TTC549 (cell line): ENCODE data around the gene MPDZ.
A peak's percentile ranks its signal among the peaks of the same experiment; 100 is the strongest.

Experiments used
- FAIRE-seq: peaks from 2 replicates; lab custom pipeline; 2012; peaks lifted over from hg19 to GRCh38; lab: Jason Lieb, UNC

The MPDZ gene

DNA sequence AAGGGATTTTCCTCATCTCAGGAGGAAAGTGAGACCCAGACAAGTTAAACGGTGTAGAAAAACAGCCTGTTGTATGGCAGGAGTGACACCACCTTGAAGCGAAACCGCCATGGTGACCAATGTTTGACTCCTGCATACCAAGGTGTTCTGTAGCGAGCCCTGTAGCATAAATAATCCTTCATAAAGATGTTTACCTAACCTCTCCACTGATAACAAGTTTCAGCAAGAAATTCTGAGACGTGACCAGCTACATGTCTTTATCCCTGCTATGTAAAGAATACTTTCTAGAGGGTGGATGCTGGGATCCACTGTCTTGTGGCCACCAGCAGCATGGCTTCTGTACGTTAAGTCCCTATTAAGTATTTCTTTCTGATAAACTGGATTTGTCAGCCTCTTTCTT is 148.1 kb downstream of the MPDZ start:
- FAIRE-seq = no peak

DNA sequence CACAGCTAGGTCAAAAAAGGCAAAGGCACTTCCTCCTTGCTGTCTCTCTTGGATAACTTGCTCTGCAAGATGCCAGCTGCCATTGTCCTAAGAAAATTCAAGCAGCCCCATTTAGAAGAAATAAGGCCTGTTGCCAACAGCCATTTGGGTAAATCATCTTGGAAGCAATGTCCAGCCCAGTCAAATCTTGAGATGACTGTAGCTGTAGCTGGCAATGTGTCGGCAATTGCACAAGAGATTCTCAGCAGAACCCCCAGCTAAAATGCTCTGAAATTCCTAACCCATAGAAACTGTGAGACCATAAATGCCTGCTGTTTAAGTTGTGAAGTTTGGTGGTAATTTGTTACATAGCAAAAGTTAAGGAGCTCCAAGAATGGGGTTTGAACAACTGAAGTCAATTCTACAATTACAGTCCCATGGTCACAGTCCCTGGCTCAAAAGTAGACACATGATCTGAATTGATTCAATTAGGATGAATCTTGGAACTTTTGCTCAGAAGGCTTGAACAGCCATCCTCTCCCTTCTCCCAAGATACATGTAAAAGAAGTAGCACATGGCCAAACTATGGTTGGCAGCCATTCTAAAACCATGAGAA is 151.1 kb downstream of the MPDZ start:
- FAIRE-seq = no peak

DNA sequence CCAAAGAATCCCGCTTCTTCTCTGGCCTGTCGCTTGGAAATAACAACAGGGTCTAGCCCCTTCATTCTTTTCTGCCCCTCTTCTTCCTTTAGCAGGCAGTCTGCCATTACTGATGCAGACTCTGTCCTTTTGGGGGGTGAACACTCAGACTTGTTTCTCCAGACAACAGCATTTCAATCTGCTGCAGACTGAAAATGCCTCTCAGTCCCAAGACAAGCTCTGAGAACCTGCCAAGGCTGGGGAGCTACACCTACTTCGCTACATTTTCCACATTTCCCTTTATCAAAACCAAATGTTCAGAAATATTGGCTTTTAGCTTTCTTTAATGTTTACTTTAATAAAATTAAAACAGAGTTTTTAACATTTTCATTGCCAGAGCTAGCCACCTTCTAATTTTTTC is 152.4 kb downstream of the MPDZ start:
- FAIRE-seq = no peak

DNA sequence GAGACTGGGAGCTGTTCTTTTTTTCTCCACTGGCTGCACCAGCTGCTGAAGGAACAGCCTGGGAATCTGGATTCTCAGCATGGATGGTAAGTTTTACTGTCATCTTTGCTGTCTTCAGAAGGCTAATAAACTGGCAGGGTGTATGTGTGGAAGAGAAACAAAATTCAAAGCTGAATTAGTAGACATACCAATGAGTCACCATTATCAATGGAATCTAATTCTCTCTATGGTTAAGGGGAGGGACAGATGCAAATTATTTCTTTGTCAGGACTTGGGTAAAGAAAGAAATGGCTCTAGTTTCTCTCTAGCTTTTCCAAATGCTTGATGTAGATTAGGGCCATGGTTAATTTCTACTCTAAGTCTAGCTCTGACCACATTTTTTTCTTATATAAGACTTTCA is 154.2 kb downstream of the MPDZ start:
- no peak for FAIRE-seq

DNA sequence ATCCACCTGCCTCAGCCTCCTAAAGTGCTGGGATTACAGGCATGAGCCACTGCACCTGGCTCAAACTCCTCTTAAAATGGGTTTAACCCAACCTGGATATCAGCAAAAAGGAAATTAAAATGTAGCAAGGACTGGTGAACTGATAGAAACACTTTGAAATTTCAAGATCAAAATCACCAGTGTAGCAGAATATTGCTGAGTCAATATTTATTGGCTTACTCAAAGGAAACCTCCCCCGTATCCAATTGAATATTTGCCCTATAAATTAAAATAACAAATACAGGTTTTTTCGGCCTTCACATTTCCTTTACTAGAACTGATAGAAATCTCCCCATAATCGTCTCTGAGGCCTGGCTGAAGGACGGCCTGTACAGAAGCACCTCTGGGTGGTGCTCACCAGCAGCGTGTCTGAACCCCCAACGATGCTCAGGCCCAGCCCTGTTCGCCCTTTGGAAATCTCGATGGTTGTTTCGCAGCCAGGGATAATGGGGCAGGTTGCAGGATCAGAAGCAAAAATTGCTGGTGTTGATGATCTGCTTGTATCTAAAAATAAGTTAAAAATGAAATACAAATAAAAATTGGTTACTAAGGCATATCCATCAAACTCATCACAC is 156.6 kb downstream of the MPDZ start:
- FAIRE-seq = no peak

DNA sequence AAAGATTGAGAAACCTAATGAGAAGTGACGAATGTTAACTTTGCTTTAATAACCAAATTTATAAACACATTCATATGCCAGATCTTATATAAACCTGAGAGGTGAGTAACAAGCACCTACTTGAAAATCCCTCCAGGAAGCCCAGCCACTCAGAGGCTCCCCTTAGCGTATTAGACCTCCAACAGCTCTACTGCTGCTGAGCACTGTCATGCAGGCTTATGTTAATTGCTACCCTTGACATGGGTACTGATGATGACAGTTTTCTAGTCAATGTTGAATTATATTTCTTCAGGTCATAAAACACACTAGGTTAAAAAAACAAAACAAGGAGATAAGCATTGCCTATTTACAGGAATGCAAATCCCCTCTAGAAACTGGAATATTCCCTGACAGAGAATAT is 161.2 kb downstream of the MPDZ start:
- FAIRE-seq = no peak

DNA sequence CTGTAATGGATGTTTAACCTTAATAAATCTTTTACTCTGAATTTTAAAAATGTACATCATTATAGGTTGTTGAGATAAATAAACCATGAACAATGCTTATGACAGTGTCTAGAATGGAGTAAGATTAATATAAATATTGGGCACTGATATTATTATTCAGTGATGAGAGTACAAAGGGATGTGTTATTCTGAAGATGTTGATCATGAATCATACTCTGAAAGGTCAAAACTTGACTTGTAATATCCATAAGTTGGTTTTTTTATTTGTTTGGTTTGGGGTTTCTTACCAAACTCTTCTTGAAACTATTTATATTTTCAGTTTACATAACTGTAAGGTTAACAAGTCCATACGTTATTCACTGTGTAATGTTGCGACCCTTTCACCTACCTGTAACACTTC is 163.2 kb downstream of the MPDZ start:
- FAIRE-seq = no peak

DNA sequence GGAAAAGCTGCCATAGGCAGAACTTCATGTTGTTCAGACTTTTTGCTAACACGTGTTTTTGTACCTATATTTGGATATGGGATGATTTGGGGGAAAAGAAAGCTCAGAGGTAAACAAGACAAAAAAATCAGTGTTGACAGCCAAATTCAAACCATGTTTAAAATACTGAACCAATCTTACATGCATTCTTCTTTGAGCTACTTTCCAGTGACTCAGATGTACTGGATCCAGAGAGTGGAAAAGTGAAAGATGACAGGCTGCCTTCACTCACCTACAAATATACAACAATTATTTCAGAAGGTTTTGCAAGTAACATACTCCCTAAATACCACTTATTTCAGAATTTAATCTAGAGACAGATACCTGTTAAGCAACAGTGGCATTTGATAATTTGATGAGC is 165.7 kb downstream of the MPDZ start:
- no peak for FAIRE-seq

DNA sequence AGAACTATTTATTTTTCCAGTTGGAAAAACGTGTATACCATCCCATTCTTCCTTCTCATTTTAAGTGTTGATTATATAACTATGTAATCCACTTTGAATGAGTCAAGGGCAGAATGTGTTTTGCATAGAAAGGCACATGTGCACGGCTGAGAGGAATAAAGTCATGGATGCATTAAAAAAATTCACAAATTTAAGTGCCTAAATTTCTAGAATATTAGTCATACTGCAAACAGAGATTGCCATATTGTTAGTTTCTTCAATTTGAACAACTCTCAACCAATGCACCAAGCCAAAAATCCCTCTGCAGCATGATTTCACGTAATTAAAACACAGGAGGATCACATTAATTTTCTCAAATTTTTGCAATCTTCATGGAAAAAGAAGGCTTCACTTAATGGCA is 166.3 kb downstream of the MPDZ start:
- FAIRE-seq = no peak

DNA sequence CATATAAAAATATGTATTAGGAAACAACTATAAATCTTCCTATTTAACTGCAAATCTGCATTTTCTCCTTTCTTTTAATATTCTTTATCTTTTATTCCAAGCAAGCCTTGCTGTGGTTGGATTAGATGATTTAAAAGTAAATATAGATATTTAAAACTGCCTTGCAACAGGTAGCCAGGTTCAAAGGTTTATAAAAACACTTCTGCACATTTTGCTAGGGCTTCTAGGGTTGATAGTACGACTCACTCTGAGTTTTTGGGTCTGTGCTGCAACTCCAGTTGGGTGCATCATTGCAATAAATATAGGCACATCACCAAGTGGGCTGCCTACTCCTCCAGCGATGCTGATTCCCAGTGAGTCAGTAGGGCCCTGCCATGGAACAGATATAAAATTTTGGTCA is 167.7 kb downstream of the MPDZ start:
- FAIRE-seq = no peak

DNA sequence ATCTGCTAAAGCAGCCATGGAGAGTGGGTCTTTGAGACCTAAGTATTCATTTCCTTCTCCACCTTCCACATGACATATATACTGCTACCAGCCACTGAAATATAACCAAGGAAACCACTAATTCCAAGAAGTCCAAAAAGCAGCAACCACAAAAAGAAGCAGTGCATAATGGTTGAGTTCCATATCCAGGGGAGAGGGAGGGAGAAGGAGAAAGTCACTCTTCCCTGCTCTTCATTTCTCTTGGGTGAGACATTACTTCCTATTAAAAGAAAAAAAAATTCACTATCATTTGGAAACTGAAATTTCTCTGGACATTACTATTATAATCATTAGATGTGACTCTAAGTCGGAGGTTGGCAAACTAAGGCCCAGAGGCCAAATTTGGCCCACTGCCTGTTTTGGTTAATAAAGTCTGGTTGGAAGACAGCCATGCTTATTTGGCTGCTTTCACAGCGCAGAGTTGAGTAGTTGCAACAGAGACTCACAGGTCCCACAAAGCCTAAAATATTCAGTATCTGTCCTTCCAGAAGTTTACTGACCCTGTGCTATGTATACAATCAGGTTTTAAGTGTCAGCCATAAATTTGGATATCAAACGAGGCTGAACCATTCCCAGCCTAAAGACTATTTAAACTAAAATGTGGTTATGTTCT is 168.6 kb downstream of the MPDZ start:
- no peak for FAIRE-seq

DNA sequence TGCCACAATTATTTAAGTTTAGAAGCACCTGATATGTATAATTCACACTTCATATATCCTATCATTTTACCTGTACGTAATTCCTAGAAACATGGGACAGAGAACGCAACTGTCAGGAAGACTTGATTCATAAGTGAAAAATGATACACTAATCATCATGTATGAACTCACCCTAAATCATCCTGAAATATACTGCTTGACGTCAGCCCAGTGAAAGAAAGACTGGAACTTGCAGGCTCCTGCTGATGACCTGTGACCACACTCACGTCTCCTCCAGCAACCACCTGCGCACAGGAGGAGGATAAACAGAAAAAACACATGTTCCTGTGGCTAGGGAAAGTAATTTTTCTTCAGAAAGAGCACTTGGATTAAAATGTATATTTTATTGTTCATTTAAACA is 169.7 kb downstream of the MPDZ start:
- FAIRE-seq = no peak

DNA sequence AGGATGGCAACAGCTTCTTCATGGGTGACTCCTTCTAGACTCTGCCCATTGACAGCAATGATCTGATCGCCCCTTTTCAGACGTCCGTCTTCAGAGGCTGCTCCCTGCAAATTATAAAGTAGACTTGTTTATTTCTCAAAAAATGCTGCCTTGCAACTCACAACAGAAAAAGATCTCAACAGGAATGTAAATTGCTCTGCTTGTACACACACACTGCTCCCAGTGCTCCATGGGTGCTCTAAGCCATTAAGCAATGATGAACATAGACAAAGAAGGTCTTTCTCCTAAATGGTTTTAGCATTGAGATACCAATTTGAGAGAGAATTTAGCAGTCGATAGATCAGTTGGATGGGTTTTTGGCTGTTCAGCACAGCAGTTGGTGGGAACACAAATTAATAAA is 172.5 kb downstream of the MPDZ start:
- no peak for FAIRE-seq

DNA sequence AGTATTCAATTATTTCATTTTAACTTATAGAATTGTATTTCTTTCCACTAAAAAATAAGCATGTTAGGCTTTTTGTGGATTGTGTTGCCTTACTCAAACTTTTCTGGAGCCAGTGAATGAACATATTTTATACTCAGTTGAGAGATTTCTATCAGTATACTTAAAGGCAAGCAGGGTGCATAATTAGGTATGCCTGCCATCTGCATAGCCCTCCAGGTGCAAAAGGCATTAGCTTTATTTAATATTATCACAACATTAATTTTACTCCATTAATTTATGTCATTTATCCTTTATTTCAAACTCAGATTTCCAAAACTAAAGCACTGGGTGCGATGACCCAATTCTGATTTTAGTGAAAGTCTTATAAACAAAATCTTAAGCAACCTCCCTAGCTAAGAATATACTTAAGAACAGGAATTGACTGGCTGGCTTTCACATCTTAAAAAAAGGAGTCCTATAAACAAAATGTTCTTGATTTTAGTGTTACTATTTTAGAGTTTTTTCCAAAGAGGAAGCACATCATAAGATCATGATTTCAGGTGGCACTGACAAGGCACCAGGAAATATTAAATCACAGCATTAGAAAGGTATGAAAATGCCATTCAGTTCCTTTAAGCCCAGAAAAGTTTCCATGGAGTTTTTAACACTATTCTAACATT is 178.4 kb downstream of the MPDZ start:
- FAIRE-seq = no peak

DNA sequence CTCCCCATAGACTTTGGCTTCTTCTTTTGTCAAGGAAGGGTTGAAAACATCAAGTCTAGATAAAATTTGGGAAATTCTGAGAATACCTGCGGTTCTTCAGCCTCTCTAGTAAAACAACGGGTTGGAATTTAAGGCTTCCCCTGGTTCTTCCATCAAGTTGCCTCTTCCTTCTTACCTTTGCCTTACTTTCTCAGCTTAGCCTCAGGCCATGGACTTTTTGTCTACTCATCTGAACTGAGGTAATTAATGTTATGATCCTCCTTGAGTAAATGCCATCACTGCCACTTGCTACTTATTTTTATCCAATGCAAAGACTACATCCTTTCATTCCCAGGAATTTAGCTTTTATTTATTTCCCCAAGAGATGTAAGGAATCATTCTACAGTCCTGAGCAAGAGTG is 184.4 kb downstream of the MPDZ start:
- no peak for FAIRE-seq

DNA sequence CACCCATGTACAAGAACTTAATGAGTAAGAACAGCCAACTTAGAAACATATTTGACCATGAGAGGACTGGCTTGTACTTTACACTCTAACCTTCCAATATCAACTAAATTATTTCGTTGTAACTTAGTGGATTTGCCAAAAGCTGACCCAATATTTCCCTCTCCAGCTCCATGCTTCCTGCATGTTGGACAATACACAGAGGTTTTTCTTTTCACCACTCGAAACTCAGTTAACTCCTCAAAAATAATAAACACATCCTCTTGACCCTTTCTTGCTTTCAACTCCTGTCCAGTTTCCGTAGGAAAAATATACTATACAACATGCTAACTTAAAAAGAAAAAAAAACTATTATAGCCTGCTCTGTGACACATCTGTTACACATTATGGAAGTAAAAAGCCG is 188.9 kb downstream of the MPDZ start:
- FAIRE-seq = peak; percentile 33

DNA sequence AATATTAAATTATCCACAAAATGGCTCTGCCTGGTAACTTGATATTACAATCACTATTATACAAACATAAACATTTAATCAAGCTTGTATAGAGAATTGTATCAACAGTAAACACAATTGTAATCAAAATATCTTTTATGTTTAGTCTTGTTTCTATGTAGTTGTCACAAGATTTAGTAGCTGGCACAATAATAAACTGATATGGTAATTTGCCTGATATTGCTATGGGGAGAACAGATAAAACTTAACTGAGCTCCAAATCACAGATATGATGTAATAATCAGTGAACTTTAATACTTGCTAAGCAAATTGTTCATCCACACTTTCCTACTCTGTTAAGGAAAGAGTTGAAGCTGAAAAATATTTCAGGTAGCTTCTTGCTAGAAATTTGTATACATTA is 189.8 kb downstream of the MPDZ start:
- no peak for FAIRE-seq

DNA sequence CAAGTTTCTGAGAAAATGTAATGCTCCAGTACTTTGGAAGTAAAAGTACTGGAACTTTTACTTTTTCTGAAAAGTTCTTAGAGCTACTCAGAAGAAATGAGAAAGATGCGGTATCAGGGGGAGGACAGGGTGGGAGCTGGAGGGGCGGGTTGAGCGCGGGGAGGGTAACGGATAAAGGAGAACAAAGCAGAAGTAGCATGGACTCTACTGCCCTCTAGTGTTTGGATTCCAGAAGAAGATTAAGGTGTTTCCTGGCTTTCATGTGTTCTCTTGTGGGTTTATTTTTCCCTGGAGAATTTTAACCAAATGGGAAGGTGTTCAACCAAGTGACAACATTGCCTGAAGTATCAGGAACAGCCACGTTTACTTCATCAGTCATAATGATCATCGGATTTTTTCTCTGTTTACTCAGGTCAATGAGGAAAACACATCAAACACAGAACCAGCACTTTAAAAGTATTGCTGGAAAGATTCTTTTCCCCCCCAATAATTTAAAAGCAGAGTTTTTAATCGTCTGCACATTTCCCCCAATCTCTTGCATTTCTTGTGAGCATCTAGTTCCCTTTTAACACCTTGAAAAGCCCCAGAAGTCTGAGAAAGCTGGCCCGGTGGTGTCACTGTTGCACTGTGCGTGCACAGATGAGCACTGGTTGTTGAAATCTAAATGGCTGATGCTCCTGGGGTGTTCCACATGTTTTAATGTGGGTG is 190.6 kb downstream of the MPDZ start:
- FAIRE-seq = peak; percentile 73

DNA sequence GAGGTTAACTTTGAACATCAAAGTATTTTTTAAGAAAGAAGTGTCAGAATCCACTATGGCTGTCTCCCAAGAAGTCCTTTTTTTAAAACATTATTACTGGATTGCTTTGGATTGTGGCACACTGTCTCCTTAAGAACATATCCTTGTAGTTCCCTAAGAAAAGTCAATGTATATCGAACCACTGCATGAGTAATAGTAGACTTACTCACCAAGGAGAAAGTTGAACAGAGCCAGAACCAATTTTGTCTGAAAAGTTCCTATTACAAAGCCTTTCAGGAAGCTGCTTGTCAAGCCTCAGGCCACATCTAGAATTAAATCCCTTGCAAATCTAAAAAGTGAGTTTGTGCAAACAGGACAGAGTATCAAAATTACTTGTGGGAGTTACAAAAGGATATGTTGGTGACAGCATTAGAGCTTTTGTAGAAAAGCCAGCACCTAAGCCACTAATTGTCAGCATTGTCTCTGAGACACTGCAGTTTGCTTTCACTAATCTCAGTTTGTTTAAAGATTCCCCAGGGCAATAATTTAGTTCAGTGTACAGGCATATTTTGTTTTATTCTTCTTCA is 195.4 kb downstream of the MPDZ start:
- peak; percentile 93 for FAIRE-seq

DNA sequence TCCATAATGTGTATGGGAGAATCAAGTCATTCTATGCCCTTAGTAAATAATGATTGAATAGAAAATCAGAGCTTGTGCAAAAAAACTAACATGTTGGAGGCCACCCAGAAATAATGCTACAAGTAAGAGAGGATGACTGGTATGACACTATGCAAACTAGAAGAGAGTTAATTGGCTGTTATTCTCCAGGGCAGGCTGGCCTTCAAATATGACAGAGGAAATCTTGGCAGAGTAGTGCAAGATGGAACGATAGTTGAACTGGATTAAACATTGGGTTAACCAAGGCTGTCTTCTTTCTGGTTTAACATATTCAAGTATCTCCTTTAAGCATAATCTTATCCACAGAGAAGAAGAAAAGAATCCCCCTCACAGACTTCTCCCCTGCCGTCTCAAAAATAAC is 196.1 kb downstream of the MPDZ start:
- peak; percentile 49 for FAIRE-seq

DNA sequence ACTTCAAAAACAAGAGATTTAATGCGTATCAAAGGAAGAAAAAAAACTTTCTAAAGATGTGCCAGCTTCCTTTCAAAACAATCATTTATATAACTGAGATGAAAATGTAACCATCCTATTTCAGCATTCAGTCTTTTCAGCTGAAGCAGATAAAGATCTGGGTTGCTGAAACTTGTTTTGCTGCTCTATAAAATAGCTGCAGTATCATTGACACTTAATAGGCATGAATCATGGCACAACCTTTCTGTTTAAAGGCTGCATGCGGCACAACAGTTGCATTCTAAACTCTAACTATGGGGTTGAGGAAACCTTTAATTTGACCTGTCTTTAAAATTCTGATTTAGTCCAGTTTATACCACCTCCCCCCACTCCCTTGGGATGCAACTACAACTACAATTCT is 196.7 kb downstream of the MPDZ start:
- FAIRE-seq = no peak

DNA sequence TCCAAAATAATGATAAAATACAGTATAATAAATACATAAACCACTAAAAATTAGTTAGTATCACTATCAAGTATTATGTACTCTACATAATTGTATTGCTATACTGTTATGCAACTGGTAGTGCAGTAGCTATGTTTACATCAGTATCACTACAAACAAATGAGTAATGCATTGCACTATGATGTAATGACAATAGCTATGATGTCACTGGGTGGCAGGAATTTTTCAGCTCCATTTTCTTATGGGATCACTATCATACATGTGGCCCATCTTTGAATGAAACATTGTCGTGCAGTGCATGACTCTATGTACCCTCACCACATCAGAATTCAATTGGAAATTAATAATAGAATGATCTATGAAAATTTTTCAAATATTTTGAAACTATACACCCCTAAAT is 201.3 kb downstream of the MPDZ start:
- FAIRE-seq = no peak

DNA sequence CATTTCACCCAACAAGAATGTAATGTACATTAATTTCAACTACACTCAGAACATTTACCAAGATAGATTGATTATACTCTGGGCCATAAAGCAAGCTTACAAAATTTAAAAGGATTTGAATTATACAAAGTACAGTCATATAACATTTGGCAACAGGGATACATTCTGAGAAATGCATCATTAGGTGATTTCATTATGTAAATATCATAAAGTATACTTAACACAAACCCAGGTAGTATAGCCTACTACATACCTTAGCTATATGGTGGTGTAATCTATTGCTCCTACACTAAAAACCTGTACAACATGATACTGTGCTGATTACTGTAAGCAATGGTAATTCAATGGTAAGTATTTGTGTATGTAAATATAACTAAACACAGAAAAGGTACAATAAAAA is 202.9 kb downstream of the MPDZ start:
- FAIRE-seq = no peak
